ENCODE measurements around the gene KMT2B. TPM values are rescaled to one million over a fixed set of nuclear protein-coding genes. Genes with fewer than 3 reads are reported as not detected.
A peak's percentile ranks its signal among the peaks of the same experiment; 100 is the strongest.

Gene KMT2B
- total RNA-seq, 1 donor from 2014 or later: 43.7 TPM

GRCh38 chr19:35740423-35741202, 22.8 kb downstream of the KMT2B start:
- peak; percentile 98 for DNase-seq (ENCODE audit: low spot score)

- DNase-seq (ENCODE audit: low spot score): no peak
Observed at GRCh38 chr19:35741203-35741515, 23.4 kb downstream of the KMT2B start.

GRCh38 chr19:35742121-35742724, 24.4 kb downstream of the KMT2B start, which contains the start of gene IGFLR1:
Gene IGFLR1, minus strand, starts transcription at chr19:35742452. Its CDS starts 1,272 bp downstream, at chr19:35741180.
- no peak for DNase-seq (ENCODE audit: low spot score)

GRCh38 chr19:35743640-35744429, 26.0 kb downstream of the KMT2B start:
- no peak for DNase-seq (ENCODE audit: low spot score)

- DNase-seq (ENCODE audit: low spot score): peak; percentile 97
Observed at GRCh38 chr19:35744430-35745327, 26.9 kb downstream of the KMT2B start.

- peak; percentile 98 for DNase-seq (ENCODE audit: low spot score)
Observed at GRCh38 chr19:35745328-35746086, 27.7 kb downstream of the KMT2B start, which contains the start of the genes PSENEN and U2AF1L4. Gene PSENEN, plus strand, starts transcription at chr19:35745651. Its CDS starts 280 bp downstream, at chr19:35745931. Gene U2AF1L4, minus strand, starts transcription at chr19:35745418. Its CDS starts 27 bp downstream, at chr19:35745391.

GRCh38 chr19:35746087-35746462, 28.3 kb downstream of the KMT2B start:
- no peak for DNase-seq (ENCODE audit: low spot score)

- DNase-seq (ENCODE audit: low spot score): no peak
Observed at GRCh38 chr19:35746531-35746930, 28.7 kb downstream of the KMT2B start.

GRCh38 chr19:35748106-35749020, 30.6 kb downstream of the KMT2B start, which contains the start of gene LIN37:
Gene LIN37, plus strand, starts transcription at chr19:35748576. Its CDS starts 149 bp downstream, at chr19:35748725.
- peak; percentile 99 for DNase-seq (ENCODE audit: low spot score)

- no peak for DNase-seq (ENCODE audit: low spot score)
Observed at GRCh38 chr19:35750167-35750566, 32.4 kb downstream of the KMT2B start.

GRCh38 chr19:35751839-35752745, 34.3 kb downstream of the KMT2B start:
- DNase-seq (ENCODE audit: low spot score): peak; percentile 38

GRCh38 chr19:35752746-35753350, 35.0 kb downstream of the KMT2B start:
- no peak for DNase-seq (ENCODE audit: low spot score)

GRCh38 chr19:35753634-35754369, 36.0 kb downstream of the KMT2B start:
- DNase-seq (ENCODE audit: low spot score): peak; percentile 45

GRCh38 chr19:35754370-35755130, 36.7 kb downstream of the KMT2B start:
- peak; percentile 44 for DNase-seq (ENCODE audit: low spot score)

- no peak for DNase-seq (ENCODE audit: low spot score)
Observed at GRCh38 chr19:35755131-35755549, 37.3 kb downstream of the KMT2B start.
